ENCODE results near the gene APLN. TPM values are rescaled to one million over a fixed set of nuclear protein-coding genes. Genes with fewer than 3 reads are reported as not detected.

The APLN gene
- total and polyA plus RNA-seq, 10 donors = 0.09 to 2.0 (median 0.26) TPM; not detected in 2

- Histone ChIP-seq H3K4me1 (peaks cover 0 to 8% (median 5%) of the 10 kb centered on the region in 6 donors), H3K9me3 (peaks cover 0 to 9% (median 2%) of the 10 kb centered on the region in 8 donors), H3K27ac (no peak overlapping the region), H3K27me3 (replicated peaks in 1 of 7) (no peaks in the 10 kb centered on the region), H3K36me3 (no peaks in the 10 kb centered on the region), H3K4me3 (no peak overlapping the region)
- intact Hi-C loops (cut with DNase I; ENCODE audit: low total_unique reads) = loop anchor here (10.0 kb wide), 2 partner anchors 87 to 187 kb away; no protein-coding TSS in a partner anchor
- 14 to 24% (median 21%) methylated on average over 10 to 13 of the region's 13 CpGs for WGBS, 5 donors
- TF ChIP-seq POLR2A (IDR thresholded peaks at IDR 0.05) (no peak), POLR2AphosphoS5 (IDR thresholded peaks at IDR 0.05) (no peak), CTCF (IDR thresholded peaks at IDR 0.05 in 8 of 11, conservative IDR thresholded peaks at IDR 0.05 in 3 of 11) (peak; percentile 65 to 97 (median 90))
- DNase-seq = peak; percentile 91
Observed at GRCh38 chrX:129637217-129638109, 17.3 kb downstream of the APLN start.

- H3K4me3 ChIP-seq = no peak overlapping the region
- H3K4me1 ChIP-seq = peaks cover 0 to 8% (median 5%) of the 10 kb centered on the region in 6 donors
- 76 to 88% (median 86%) methylated on average over 7 to 8 of the region's 8 CpGs for WGBS, 5 donors
- H3K9me3 ChIP-seq = peaks cover 0 to 4% (median under 1%) of the 10 kb centered on the region in 8 donors
- H3K36me3 ChIP-seq = no peaks in the 10 kb centered on the region
- no peak for DNase-seq
- intact Hi-C loops (cut with DNase I; ENCODE audit: low total_unique reads) = loop anchor here (10.0 kb wide), 2 partner anchors 89 to 189 kb away; no protein-coding TSS in a partner anchor
- TF ChIP-seq CTCF (IDR thresholded peaks at IDR 0.05 in 8 of 11, conservative IDR thresholded peaks at IDR 0.05 in 3 of 11) (no peak), POLR2AphosphoS5 (IDR thresholded peaks at IDR 0.05) (no peak), POLR2A (IDR thresholded peaks at IDR 0.05) (no peak)
- no peak overlapping the region for H3K27ac ChIP-seq
- no peaks in the 10 kb centered on the region for H3K27me3 ChIP-seq (replicated peaks in 1 of 7)
Observed at GRCh38 chrX:129636175-129636681, 18.5 kb downstream of the APLN start.

GRCh38 chrX:129634541-129634940 is 20.2 kb downstream of the APLN start:
- H3K36me3 ChIP-seq = no peaks in the 10 kb centered on the region
- H3K4me1 ChIP-seq = peaks cover 0 to 8% (median 5%) of the 10 kb centered on the region in 6 donors
- no peak overlapping the region for H3K27ac ChIP-seq
- H3K4me3 ChIP-seq = no peak overlapping the region
- 52 to 91% (median 74%) methylated on average over 4 to 7 of the region's 7 CpGs; no CpG with 5 or more reads in 1 of the 5 donors for WGBS, 5 donors
- no peaks in the 10 kb centered on the region for H3K27me3 ChIP-seq (replicated peaks in 1 of 7)
- TF ChIP-seq POLR2A (IDR thresholded peaks at IDR 0.05) = no peak
- TF ChIP-seq POLR2AphosphoS5 (IDR thresholded peaks at IDR 0.05) = no peak
- TF ChIP-seq CTCF (IDR thresholded peaks at IDR 0.05 in 8 of 11, conservative IDR thresholded peaks at IDR 0.05 in 3 of 11) = no peak
- no peak for DNase-seq
- intact Hi-C loops (cut with DNase I; ENCODE audit: low total_unique reads) = loop anchor here (10.0 kb wide), 2 partner anchors 90 to 190 kb away; no protein-coding TSS in a partner anchor
- no peaks in the 10 kb centered on the region for H3K9me3 ChIP-seq

GRCh38 chrX:129632443-129632842 is 22.3 kb downstream of the APLN start:
- no peaks in the 10 kb centered on the region for H3K9me3 ChIP-seq
- H3K4me3 ChIP-seq = no peak overlapping the region
- no peak overlapping the region for H3K27ac ChIP-seq
- peaks cover 0 to 5% (median 3%) of the 10 kb centered on the region in 6 donors for H3K4me1 ChIP-seq
- TF ChIP-seq POLR2AphosphoS5 (IDR thresholded peaks at IDR 0.05) = no peak
- no peak for TF ChIP-seq POLR2A (IDR thresholded peaks at IDR 0.05)
- no peak for TF ChIP-seq CTCF (IDR thresholded peaks at IDR 0.05 in 8 of 11, conservative IDR thresholded peaks at IDR 0.05 in 3 of 11)
- intact Hi-C loops (cut with DNase I; ENCODE audit: low total_unique reads) = loop anchor here (10.0 kb wide), 2 partner anchors 92 to 192 kb away; no protein-coding TSS in a partner anchor
- DNase-seq = no peak
- 63 to 100% (median 75%) methylated on average over 1 to 7 of the region's 7 CpGs for WGBS, 5 donors
- H3K36me3 ChIP-seq = no peaks in the 10 kb centered on the region
- H3K27me3 ChIP-seq (replicated peaks in 1 of 7) = no peaks in the 10 kb centered on the region

Data from spleen (tissue), 11 donors.